ENCODE results near the gene BCL2.
"Not testable (repeated sequence)": the region's sequence is repeated elsewhere in the genome, so short reads cannot be mapped to it uniquely, and the experiment has no call there.

Gene BCL2

DNA sequence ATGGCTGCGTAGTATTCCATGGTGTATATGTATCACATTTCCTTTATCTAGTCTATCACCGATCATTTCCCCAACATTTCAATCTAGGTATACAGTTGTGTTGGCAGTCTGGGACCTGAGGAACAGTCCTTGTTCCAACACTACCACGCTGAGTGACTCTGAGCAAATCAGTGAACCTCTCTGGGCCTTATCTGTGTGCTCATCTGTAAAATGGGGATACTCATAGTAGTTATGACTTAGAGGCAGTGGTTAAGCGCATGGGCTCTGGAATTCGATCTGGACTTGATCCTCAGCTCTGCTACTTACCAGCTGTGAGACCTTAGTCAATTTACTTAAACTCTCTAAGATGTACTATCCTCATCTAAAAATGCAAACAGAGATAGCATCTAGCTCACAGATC is 85.1 kb downstream of the BCL2 start:
- DNase-seq (ENCODE audit: low read depth) = no peak

DNA sequence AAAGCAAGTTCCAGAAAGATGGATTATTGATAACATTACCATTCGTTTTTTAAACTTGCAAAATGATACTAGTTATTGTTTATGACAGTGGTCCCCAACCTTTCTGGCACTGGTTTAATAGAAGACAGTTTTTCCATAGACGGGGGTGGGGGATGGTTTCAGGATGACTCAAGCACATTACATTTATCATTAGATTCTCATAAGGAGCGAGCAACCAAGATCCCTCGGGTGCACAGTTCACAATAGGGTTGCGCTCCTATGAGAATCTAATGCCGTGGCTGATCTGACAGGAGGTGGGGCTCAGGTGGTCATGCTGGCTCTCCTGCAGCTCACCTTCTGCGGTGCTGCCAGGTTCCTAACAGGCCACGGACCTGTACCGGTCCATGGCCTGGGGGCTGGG is 86.2 kb downstream of the BCL2 start:
- no peak for DNase-seq (ENCODE audit: low read depth)

- no peak for DNase-seq (ENCODE audit: low read depth)
These were observed 86.7 kb downstream of the BCL2 start for GRCh38 chr18:63232826-63233225.

DNA sequence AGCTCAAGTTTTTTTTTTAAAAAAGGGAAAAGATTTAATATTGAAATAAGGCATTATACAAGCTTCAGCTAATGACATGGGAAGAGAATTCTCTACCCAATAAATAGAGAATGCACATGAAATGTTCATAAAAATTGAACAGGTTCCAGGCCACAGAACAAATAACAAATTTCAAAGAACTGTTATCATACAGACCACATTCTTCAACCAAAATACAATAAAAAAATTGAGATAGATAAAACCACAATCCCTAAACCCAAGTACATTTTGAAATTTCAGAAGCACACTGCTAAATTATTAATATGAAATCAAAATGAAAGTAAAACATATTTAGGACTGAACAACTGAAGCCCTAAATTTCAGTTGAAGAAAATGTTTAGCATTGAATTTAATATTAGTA is 89.6 kb downstream of the BCL2 start:
- DNase-seq (ENCODE audit: low read depth) = no peak

- DNase-seq (ENCODE audit: low read depth) = no peak
These were observed 94.1 kb downstream of the BCL2 start for GRCh38 chr18:63225434-63225833.

- DNase-seq (ENCODE audit: low read depth) = no peak
These were observed 94.9 kb downstream of the BCL2 start for GRCh38 chr18:63224630-63225029.

DNA sequence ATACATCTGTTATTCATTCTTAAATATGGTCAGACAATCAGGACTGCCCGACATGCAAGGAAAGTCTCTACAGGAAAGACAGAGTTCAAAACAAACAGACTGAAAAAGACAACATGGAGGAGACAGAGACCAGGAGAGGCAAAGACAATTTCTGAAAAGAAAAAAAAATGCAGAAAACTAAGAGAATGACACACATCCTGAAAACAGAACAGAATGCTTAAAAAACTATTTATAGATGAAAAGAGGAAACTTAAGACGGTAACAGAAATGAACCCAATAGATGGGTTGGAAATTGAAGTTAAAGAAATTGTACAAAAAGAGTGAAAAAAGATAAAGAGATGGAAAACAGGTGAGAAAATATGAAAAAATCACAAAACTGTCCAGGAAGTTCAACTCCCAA is 95.7 kb downstream of the BCL2 start:
- no peak for DNase-seq (ENCODE audit: low read depth)

GRCh38 chr18:63220903-63221302 is 98.7 kb downstream of the BCL2 start:
- no peak for DNase-seq (ENCODE audit: low read depth)

DNA sequence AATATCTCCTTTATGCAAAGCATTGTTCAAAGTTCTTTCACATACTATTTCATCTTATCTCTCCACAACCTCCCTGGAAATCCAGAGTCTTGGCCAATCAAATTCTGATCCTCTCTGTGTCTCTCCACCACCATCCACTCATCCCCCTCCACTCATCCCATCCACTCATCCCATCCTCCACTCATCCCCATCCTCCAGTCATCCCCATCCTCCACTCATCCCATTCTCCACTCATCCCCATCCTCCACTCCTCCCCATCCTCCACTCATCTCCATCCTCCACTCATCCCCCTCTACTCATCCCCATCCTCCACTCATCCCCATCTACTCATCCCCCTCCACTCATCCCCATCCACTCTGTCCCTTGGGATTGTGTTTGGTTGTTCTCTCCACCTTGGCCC is 101.1 kb downstream of the BCL2 start:
- no peak for DNase-seq (ENCODE audit: low read depth)

GRCh38 chr18:63216516-63217311 is 102.9 kb downstream of the BCL2 start:
- DNase-seq (ENCODE audit: low read depth) = no peak

GRCh38 chr18:63213936-63214671 is 105.5 kb downstream of the BCL2 start:
- DNase-seq (ENCODE audit: low read depth) = no peak

- no peak for DNase-seq (ENCODE audit: low read depth)
These were observed 106.2 kb downstream of the BCL2 start for GRCh38 chr18:63213331-63213900.

GRCh38 chr18:63210521-63210920 is 109.0 kb downstream of the BCL2 start:
- no peak for DNase-seq (ENCODE audit: low read depth)

DNA sequence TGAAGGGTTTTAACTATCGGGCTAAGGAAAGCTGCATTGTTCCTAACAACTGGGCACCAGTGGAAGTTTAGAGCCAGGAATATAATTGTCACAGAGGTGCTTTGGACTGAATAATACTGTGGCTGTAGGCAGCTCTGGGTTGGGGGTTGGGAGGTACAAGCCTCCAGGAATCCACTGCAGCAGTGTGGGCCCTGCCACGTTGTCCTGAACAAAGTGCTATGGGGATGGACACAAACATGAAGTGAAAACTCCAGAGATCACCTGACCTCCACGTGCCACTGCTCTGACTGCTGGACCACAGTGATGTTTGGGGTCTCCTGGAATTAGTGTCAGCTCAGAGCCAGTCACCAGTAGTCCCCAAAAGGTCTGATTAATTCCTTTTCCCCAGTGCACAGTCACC is 110.9 kb downstream of the BCL2 start:
- DNase-seq (ENCODE audit: low read depth) = no peak

DNA sequence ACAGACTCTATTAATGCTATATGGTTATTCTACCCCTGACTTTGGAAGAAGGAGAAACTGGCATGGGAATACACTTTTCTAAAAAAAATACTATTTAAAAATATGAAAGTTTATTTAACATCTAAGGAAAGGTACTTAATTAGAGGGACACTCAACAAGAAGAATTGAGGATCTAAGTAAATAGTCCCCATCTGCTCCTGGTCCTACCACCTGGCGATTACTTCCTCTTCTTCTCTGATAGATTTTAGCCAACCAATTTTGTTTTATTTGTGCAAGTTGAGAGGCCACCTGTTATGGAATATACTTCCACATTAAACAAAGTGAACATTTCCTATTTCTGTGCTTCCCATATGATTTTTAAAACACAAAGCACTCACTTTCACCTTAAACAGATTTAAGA is 111.7 kb downstream of the BCL2 start:
- DNase-seq (ENCODE audit: low read depth) = no peak

GRCh38 chr18:63207143-63207790 is 112.3 kb downstream of the BCL2 start:
- DNase-seq (ENCODE audit: low read depth) = no peak

DNA sequence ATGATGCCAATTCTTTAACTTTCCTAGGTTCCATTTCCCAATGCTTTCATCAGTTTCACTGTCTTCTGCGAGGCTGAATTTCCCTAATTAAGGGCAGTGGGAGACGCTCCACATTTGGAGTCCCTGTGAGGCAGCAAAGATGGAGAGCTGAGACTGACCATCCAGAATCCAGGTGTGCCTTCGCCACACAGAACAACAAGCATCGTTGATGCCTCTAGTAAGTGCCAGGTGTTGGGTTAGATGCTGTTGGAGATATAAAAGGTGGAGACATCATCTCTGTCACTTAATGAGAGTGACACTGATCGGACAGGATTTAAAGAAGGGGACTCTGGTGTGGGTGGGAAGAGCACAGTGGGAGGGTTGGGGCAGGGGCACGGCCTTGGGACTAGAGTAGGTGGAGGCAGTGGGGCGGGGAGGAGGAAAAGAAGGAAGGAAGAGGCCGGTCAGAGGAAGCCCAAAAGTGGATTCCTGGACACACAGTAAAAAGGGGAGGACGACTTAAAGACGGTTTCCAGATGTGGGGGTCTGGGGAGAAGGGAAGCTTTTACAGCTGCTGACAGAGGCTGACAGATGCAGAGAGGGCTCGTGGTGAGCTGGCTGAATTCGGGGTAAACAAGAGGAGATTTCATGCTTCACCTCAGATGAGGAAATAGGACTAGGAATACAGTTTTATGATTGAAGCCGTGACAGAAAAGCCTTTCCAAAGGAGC is 113.0 kb downstream of the BCL2 start:
- DNase-seq (ENCODE audit: low read depth) = no peak

DNA sequence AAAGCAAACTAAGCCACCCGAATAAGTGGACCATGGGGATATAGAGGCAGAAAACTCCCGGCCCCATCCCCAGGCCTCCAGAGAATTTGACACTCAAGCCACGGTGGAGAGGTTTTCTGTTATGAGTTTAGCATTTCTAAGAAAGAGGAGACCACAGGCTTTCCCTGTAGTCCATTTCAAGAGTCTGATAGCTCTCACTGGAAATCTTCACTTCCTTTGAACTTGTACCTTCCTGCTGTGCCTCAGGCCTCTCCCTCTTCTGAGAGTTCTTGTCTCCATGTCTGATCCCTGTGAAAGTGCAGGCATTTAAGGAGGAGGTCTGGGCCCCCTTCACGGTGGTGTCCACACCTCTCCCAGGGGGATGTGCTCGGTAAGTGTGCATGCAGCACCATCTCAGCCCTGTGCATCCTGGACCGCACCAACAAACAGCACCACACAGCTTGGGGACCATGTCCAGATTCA is 113.7 kb downstream of the BCL2 start:
- DNase-seq (ENCODE audit: low read depth) = no peak

- DNase-seq (ENCODE audit: low read depth) = no peak
These were observed 116.1 kb downstream of the BCL2 start for GRCh38 chr18:63203497-63203896.

DNA sequence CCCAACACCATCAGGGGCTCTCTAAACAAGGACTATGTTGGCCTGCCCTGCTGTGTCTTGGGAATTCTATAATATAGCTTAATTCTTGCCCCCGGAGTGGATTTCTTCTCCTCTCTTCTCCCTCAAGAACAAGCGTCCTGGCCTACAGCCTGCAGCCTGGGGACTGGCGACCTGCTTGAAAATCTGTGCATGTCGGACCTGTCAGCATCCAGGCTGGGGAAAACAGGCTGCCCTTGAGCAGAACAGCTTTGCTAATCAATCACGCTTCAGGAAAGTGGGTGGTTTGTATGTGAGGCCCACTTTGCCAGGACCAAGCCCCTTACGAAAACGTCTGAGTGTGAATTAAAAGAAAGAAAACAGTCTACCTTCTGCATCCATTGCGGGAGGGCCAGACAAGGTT is 116.7 kb downstream of the BCL2 start:
- no peak for DNase-seq (ENCODE audit: low read depth)

DNA sequence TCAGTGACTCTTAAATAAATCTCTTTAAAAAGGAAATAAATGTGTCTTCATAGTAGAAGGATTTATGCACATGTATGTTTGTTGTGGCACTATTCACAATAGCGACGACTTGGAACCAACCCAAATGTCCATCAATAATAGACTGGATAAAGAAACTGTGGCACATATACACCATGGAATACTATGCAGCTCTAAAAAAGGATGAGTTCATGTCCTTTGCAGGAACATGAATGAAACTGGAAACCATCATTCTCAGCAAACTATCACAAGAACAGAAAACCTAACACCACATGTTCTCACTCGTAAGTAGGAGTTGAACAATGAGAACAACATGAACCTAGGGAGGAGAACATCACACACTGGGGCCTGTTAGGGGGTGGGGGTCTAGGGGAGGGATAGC is 118.1 kb downstream of the BCL2 start:
- DNase-seq (ENCODE audit: low read depth) = not testable (repeated sequence)

- no peak for DNase-seq (ENCODE audit: low read depth)
These were observed 119.8 kb downstream of the BCL2 start for GRCh38 chr18:63199743-63200241.
